Kidney epithelial cell (primary cell): ENCODE results near the gene CAPN10. TPM values are rescaled to one million over a fixed set of nuclear protein-coding genes. Genes with fewer than 3 reads are reported as not detected.

Experiments
- DNase-seq: peaks from one replicate; pipeline ENCODE4 v3.0.0-alpha.2; 2010; ENCODE audit warnings: low read depth
- H3K27me3 ChIP-seq: 2 replicates; pipeline ENCODE4 v1.6.0; 2011; ENCODE audit warnings: low read length; ENCODE audit not compliant: control insufficient read depth, insufficient read depth
- H3K36me3 ChIP-seq: 2 replicates; pipeline ENCODE4 v1.5.1; 2011; ENCODE audit warnings: low read length; ENCODE audit not compliant: control insufficient read depth, insufficient read depth
- H3K4me3 ChIP-seq: 2 replicates; pipeline ENCODE4 v1.5.1; 2011; ENCODE audit warnings: low read depth, mild to moderate bottlenecking, control low read depth, low read length
- CTCF ChIP-seq: IDR thresholded peaks from 2 replicates; pipeline ENCODE4 v1.5.1; 2011; ENCODE audit warnings: mild to moderate bottlenecking, moderate library complexity, low read length, control low read depth, inconsistent platforms; ENCODE audit not compliant: insufficient read depth, poor library complexity, severe bottlenecking
- total RNA-seq: library from RNA; depleted of rRNA; stranded (reverse); fragments of >200 nt; gene quantifications from 2 replicates; pipeline ENCODE4 v1.2.3, GENCODE V29; 2015

Gene CAPN10
- total RNA-seq, 1 donor from 2014 or later, result 31.5 TPM

DNA sequence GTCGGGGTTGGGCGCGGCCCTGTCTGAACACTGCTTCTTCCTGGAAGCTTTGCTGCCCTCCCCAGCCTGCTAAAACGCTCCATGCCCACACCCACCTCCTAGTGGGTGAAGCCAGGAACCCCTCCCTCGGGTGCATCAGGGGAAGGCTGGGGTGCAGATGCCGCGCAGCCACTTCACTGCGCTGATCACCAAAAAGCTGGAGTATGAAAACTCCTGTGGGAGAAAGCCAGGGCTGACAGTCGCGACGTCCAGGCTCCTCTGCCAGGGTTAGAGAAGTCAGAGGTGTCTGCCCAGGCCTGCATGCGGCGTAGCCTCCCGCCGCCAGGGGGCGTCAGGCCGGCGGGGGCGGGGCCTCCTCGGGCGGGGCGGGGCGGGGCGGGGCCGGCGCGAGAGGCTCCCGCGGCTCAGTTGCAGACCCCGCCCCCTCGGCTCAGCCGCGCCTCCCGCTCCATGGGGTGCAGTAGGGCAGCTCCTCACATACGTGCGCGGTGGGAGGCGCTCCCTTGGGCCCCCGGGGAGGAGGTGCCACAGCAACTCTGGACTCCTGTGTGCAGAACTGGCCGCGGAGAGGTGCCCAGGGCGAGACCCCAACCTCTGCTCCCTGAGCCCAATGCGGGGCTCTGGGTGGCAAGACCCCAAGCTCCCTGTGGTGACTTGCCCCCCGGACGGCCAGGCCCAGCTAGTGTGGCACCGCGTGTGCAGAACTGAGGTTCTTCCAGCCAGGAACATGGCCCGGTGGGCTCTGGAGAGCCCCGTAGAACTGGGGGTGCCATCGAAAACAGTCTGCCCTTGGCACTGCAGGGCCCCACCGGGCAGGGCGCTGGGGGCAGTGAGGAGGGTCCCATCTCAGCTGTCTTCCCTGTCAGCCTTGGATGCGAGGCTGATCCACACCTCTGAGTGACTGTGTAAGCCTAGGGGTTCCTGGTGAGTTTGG lies 20.1 kb upstream of the CAPN10 start:
- TF ChIP-seq CTCF, result peak; percentile 69
- H3K4me3 ChIP-seq, result peak overlapping the region; percentile 24
- no peak for DNase-seq
- H3K27me3 ChIP-seq, result no peaks in the 10 kb centered on the region
- no peaks in the 10 kb centered on the region for H3K36me3 ChIP-seq

- Histone ChIP-seq H3K4me3 (peak overlapping the region; percentile 56), H3K27me3 (no peaks in the 10 kb centered on the region), H3K36me3 (no peaks in the 10 kb centered on the region)
- no peak for TF ChIP-seq CTCF
- DNase-seq, result no peak
Observed at GRCh38 chr2:240567137-240567871, 19.2 kb upstream of the CAPN10 start.

DNA sequence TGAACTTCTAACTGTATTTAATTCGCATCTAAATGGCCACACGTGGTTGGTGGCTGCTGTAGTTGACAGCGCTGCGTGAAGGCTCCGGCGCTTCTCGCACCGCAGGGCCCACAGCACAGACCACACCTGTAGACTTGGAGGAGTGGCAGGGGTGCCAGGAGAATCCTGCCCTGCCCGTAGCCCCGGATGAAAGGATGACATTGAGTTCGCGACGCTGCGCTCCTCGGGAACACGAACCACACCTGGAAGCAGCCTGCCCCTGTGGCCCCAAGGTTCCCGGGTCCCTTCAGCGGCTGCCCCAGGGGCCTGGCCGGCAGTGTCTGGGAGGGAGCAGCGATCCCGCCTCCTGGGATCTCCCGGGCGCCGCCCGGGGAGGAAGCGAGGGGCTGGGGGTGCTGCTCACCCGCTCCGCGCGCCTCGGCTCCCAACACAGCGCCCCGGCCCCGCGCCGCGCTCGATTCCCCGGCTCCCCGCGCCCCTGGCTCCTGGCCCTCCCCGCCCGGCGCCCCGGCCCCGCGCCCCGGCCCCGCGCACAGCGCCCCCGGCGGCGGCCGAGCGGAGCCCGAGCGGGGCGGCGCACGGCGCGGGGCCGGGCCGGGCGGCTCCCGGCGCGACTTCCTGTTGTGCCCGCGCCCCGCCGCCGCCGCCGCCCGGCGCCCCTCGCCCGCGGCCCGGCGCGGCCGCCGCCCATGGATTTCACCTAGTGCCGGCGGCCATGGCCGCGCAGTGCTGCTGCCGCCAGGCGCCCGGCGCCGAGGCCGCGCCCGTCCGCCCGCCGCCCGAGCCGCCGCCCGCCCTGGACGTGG lies 18.5 kb upstream of the CAPN10 start, which contains the start of gene RNPEPL1:
Gene RNPEPL1 (plus strand): TSS at position 613 of the 806 bp plus-strand sequence. CDS start 103 bp downstream, at position 716.
- Histone ChIP-seq H3K4me3 (peak within 1 kb of the TSS; percentile 56), H3K27me3 (no peaks in the 10 kb centered on the region), H3K36me3 (no peaks in the 10 kb centered on the region)
- no peak for DNase-seq
- TF ChIP-seq CTCF, result no peak

DNA sequence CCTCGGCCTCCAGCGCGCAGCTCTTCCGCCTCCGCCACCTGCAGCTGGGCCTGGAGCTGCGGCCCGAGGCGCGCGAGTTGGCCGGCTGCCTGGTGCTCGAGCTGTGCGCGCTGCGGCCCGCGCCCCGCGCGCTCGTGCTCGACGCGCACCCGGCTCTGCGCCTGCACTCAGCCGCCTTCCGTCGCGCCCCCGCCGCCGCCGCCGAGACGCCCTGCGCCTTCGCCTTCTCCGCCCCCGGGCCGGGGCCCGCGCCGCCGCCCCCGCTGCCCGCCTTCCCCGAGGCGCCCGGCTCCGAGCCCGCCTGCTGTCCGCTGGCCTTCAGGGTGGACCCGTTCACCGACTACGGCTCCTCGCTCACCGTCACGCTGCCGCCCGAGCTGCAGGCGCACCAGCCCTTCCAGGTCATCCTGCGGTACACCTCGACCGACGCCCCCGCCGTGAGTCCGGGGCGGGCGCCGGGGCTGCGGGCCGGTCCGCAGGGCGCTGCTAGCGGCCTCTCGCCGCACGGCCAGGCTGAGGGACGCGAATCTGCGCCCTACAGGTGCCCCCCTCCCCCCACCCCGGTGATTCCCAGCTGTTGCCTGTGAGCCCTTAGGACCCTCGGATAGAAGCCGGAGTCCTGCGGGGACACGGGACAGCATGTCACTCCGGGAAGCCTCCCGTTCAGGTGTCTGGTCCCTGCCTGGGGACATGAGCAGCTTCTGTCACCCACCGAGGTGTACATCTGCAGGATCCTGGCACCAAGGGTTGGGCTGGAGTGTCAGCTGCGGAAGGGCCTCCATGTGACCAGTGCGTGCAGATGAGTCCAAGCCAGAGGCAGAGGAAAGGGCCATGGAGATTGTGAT lies 17.6 kb upstream of the CAPN10 start:
- peak overlapping the region; percentile 50 for H3K4me3 ChIP-seq
- no peak for DNase-seq
- no peaks in the 10 kb centered on the region for H3K36me3 ChIP-seq
- no peak for TF ChIP-seq CTCF
- H3K27me3 ChIP-seq, result no peaks in the 10 kb centered on the region

- peak overlapping the region; percentile 50 for H3K4me3 ChIP-seq
- DNase-seq, result no peak
- no peak for TF ChIP-seq CTCF
- H3K27me3 ChIP-seq, result no peaks in the 10 kb centered on the region
- H3K36me3 ChIP-seq, result no peaks in the 10 kb centered on the region
Observed at GRCh38 chr2:240569523-240569997, 17.0 kb upstream of the CAPN10 start.
